Fibroblast of lung (primary cell): Measurements from ENCODE around the gene MAST3. TPM values are rescaled to one million over a fixed set of nuclear protein-coding genes. Genes with fewer than 3 reads are reported as not detected.

Source experiments
- DNase-seq, 2 donors: peaks; one replicate each; pipeline versions ENCODE4 v3.0.0 to v3.0.0-alpha.2; 2010; ENCODE audit warnings: low read depth in 2 of 2
- H2AFZ ChIP-seq: 2 replicates; pipeline ENCODE4 v1.5.1; 2012; ENCODE audit warnings: low read length, control low read depth, inconsistent platforms
- H3K27ac ChIP-seq: 2 replicates; pipeline ENCODE4 v1.5.1; 2011; ENCODE audit warnings: low read length, control low read depth; ENCODE audit not compliant: insufficient read depth
- H3K27me3 ChIP-seq: 2 replicates; pipeline ENCODE4 v1.5.1; 2011; ENCODE audit warnings: mild to moderate bottlenecking, low read length; ENCODE audit not compliant: control insufficient read depth, insufficient read depth
- H3K36me3 ChIP-seq: 2 replicates; pipeline ENCODE4 v1.5.1; 2011; ENCODE audit warnings: low read length; ENCODE audit not compliant: control insufficient read depth, insufficient read depth
- H3K4me1 ChIP-seq: 2 replicates; pipeline ENCODE4 v1.5.1; 2011; ENCODE audit warnings: low read length; ENCODE audit not compliant: control insufficient read depth, insufficient read depth; ENCODE audit errors: extremely low read depth
- H3K4me2 ChIP-seq: 2 replicates; pipeline ENCODE4 v1.5.1; 2011; ENCODE audit warnings: low read length, control low read depth; ENCODE audit not compliant: insufficient read depth; ENCODE audit errors: extremely low read depth
- H3K4me3 ChIP-seq, 4 experiments: fragments of 200-600 bp in 1 of 4; sonication (generic) in 1 of 4; replicated peaks in 1 of 4; 2 replicates each; pipeline ENCODE4 v1.5.1; 2011 to 2016; ENCODE audit warnings: low read length in 4 of 4, low read depth in 3 of 4, mild to moderate bottlenecking in 3 of 4, control low read depth in 2 of 4, inconsistent platforms in 1 of 4, mixed read lengths in 1 of 4; ENCODE audit not compliant: insufficient read depth in 1 of 4; ENCODE audit errors: control extremely low read depth in 1 of 4
- H3K79me2 ChIP-seq: 2 replicates; pipeline ENCODE4 v1.5.1; 2012; ENCODE audit warnings: mild to moderate bottlenecking, low read length, inconsistent platforms; ENCODE audit not compliant: control insufficient read depth, insufficient read depth
- H3K9ac ChIP-seq: 2 replicates; pipeline ENCODE4 v1.5.1; 2011; ENCODE audit warnings: mild to moderate bottlenecking, low read length, control low read depth; ENCODE audit not compliant: insufficient read depth
- H3K9me3 ChIP-seq: 2 replicates; pipeline ENCODE4 v1.5.1; 2012; ENCODE audit warnings: low read depth, low read length; ENCODE audit not compliant: control insufficient read depth, insufficient read depth
- H4K20me1 ChIP-seq: 2 replicates; pipeline ENCODE4 v1.5.1; 2011; ENCODE audit warnings: low read length; ENCODE audit not compliant: control insufficient read depth, insufficient read depth; ENCODE audit errors: extremely low read depth
- CTCF ChIP-seq, 2 donors: IDR thresholded peaks in 1 of 2; conservative IDR thresholded peaks in 1 of 2; 1 replicate in 1 of 2; 2 replicates in 1 of 2; pipeline ENCODE4 v1.5.1; 2011 to 2012; ENCODE audit warnings: low read length in 2 of 2, control low read depth in 1 of 2, inconsistent platforms in 1 of 2, low read depth in 1 of 2, mild to moderate bottlenecking in 1 of 2
- EZH2 ChIP-seq: IDR thresholded peaks from 2 replicates; pipeline ENCODE4 v1.5.1; 2012; ENCODE audit warnings: low read length, control low read depth, mild to moderate bottlenecking; ENCODE audit errors: missing control alignments
- polyA plus RNA-seq, 2 donors: library from polyadenylated mRNA; depleted of rRNA in 1 of 2; stranded (reverse) in 1 of 2; unstranded in 1 of 2; fragments of >200 nt; gene quantifications; 2 replicates each; pipeline ENCODE4 v1.2.1, GENCODE V29; 2011 to 2012; ENCODE audit warnings: missing spikeins in 1 of 2
- total RNA-seq: library from RNA; depleted of rRNA; stranded (reverse); fragments of >200 nt; gene quantifications from 2 replicates; pipeline ENCODE4 v1.2.1, GENCODE V29; 2014

The MAST3 gene
- total and polyA plus RNA-seq, 2 donors (not counting 1 experiment from before 2014, with no cell fraction given): 2.0 to 4.1 TPM

GRCh38 chr19:18113827-18114226 is 16.2 kb downstream of the MAST3 start:
- Histone ChIP-seq H3K79me2 (no peaks in the 10 kb centered on the region), H3K4me2 (no peak overlapping the region), H2AFZ (no peak overlapping the region), H3K36me3 (peaks cover 1% of the 10 kb centered on the region), H3K4me1 (peaks cover 13% of the 10 kb centered on the region), H4K20me1 (no peaks in the 10 kb centered on the region), H3K9ac (no peak overlapping the region), H3K4me3 (no peak overlapping the region), H3K9me3 (no peaks in the 10 kb centered on the region), H3K27ac (no peak overlapping the region), H3K27me3 (no peaks in the 10 kb centered on the region)
- no peak for DNase-seq
- TF ChIP-seq EZH2: no peak
- TF ChIP-seq CTCF (conservative IDR thresholded peaks at IDR 0.05 in 1 of 2, IDR thresholded peaks at IDR 0.05 in 1 of 2; ENCODE audit: low read depth in 1 of 2, low read length in 2 of 2): no peak

- no peak overlapping the region for H3K27ac ChIP-seq
- H3K79me2 ChIP-seq: no peaks in the 10 kb centered on the region
- TF ChIP-seq CTCF (conservative IDR thresholded peaks at IDR 0.05 in 1 of 2, IDR thresholded peaks at IDR 0.05 in 1 of 2; ENCODE audit: low read depth in 1 of 2, low read length in 2 of 2) (no peak), EZH2 (no peak)
- H4K20me1 ChIP-seq: no peaks in the 10 kb centered on the region
- H3K4me3 ChIP-seq: no peak overlapping the region
- peaks cover 1% of the 10 kb centered on the region for H3K36me3 ChIP-seq
- no peak overlapping the region for H3K4me2 ChIP-seq
- no peaks in the 10 kb centered on the region for H3K27me3 ChIP-seq
- H2AFZ ChIP-seq: no peak overlapping the region
- no peak for DNase-seq
- peaks cover 14% of the 10 kb centered on the region for H3K4me1 ChIP-seq
- H3K9me3 ChIP-seq: no peaks in the 10 kb centered on the region
- H3K9ac ChIP-seq: no peak overlapping the region
Measured at GRCh38 chr19:18114483-18114882, 16.9 kb downstream of the MAST3 start.

- Histone ChIP-seq H3K36me3 (peaks cover 1% of the 10 kb centered on the region), H4K20me1 (no peaks in the 10 kb centered on the region), H3K79me2 (no peaks in the 10 kb centered on the region), H2AFZ (peak overlapping the region; percentile 65), H3K9me3 (no peaks in the 10 kb centered on the region), H3K4me3 (peak overlapping the region in 3 of 4 experiments; percentile 30 to 49 (median 32)), H3K27me3 (no peaks in the 10 kb centered on the region), H3K4me2 (peak overlapping the region; percentile 72), H3K27ac (peak overlapping the region; percentile 43), H3K4me1 (peaks cover 12% of the 10 kb centered on the region), H3K9ac (no peak overlapping the region)
- no peak for TF ChIP-seq EZH2
- TF ChIP-seq CTCF (conservative IDR thresholded peaks at IDR 0.05 in 1 of 2, IDR thresholded peaks at IDR 0.05 in 1 of 2; ENCODE audit: low read depth in 1 of 2, low read length in 2 of 2): no peak
- no peak for DNase-seq
Measured at GRCh38 chr19:18117364-18117691, 19.8 kb downstream of the MAST3 start.
